K562 (cell line): ENCODE results near the gene DDIT3. TPM values are rescaled to one million over a fixed set of nuclear protein-coding genes. Genes with fewer than 3 reads are reported as not detected.

Experiments
- ATAC-seq: fragments of 200-7000 bp; cut with Tn5 transposase; 3 replicates; pipeline ENCODE4 v1.9.1; 2020; ENCODE audit warnings: moderate library complexity
- BruUV-seq: library from RNA; stranded (reverse); fragments of 400-500 nt; replicated peaks from 2 replicates; lab custom pipeline; 2021; lab: Mats Ljungman, UMichigan
- CTCF ChIA-PET: fragments of 300-600 bp; formaldehyde crosslinking; extraction: SDS; loops from one replicate; lab custom pipeline; 2021; ENCODE audit warnings: low intra/inter-chr PET ratio; lab: Yijun Ruan, JAX
- POLR2A ChIA-PET: fragments of 300-600, 350-650 bp; sonication (Branson Sonifier 250); formaldehyde crosslinking; extraction: SDS; loops from one replicate; lab custom pipeline; 2021; ENCODE audit warnings: antibody characterized with exemption, inconsistent platforms; lab: Yijun Ruan, JAX
- DNase-seq, 4 experiments: peaks; one replicate each; pipeline versions ENCODE4 v3.0.0 to v3.0.0-alpha.2; 2011 to 2018; ENCODE audit warnings: low spot score in 3 of 4, mixed read lengths in 3 of 4; ENCODE audit errors: extremely low read depth in 1 of 4
- FAIRE-seq: peaks from 2 replicates; lab custom pipeline; 2011; peaks lifted over from hg19 to GRCh38; lab: Jason Lieb, UNC
- H2AFZ ChIP-seq: 2 replicates; pipeline ENCODE4 v1.6.0; 2011; ENCODE audit warnings: low read depth, low read length, control low read depth, inconsistent platforms
- H3K27ac ChIP-seq: fragments of 200-600 bp; 3 replicates; pipeline ENCODE4 v1.8.0; 2011; ENCODE audit warnings: low read depth, mild to moderate bottlenecking, control low read depth, inconsistent platforms, low read length, moderate library complexity, mixed read lengths; ENCODE audit errors: extremely low read depth
- H3K27me3 ChIP-seq, 2 experiments: fragments of 300-600 bp in 1 of 2; 2 replicates in 1 of 2; 3 replicates in 1 of 2; pipeline versions ENCODE4 v1.6.0 to v1.8.0; 2011; ENCODE audit warnings: inconsistent platforms in 2 of 2, low read length in 2 of 2, mild to moderate bottlenecking in 1 of 2, mixed read lengths in 1 of 2, moderate library complexity in 1 of 2; ENCODE audit not compliant: control insufficient read depth in 2 of 2, insufficient read depth in 2 of 2
- H3K36me3 ChIP-seq: fragments of 300-600 bp; 3 replicates; pipeline ENCODE4 v1.8.0; 2011; ENCODE audit warnings: mild to moderate bottlenecking, low read length, inconsistent platforms; ENCODE audit not compliant: control insufficient read depth, insufficient read depth
- H3K4me1 ChIP-seq, 2 experiments: fragments of 200-600 bp in 1 of 2; replicated peaks in 1 of 2; 2 replicates in 1 of 2; 3 replicates in 1 of 2; pipeline versions ENCODE4 v1.5.1 to v1.8.0; 2011; ENCODE audit warnings: inconsistent platforms in 2 of 2, low read length in 2 of 2, mild to moderate bottlenecking in 1 of 2, mixed read lengths in 1 of 2, moderate library complexity in 1 of 2; ENCODE audit not compliant: control insufficient read depth in 2 of 2, insufficient read depth in 2 of 2
- H3K4me2 ChIP-seq: 2 replicates; pipeline ENCODE4 v1.6.1; 2011; ENCODE audit warnings: low read length, control low read depth, inconsistent platforms, mixed read lengths; ENCODE audit not compliant: insufficient read depth
- H3K4me3 ChIP-seq: fragments of 200-600 bp; sonication (generic), shearing (Covaris generic); 2 replicates; pipeline ENCODE4 v1.5.1; 2016; ENCODE audit warnings: control low read depth, inconsistent platforms
- H3K79me2 ChIP-seq: fragments of 200-600 bp; 3 replicates; pipeline ENCODE4 v1.8.0; 2011; ENCODE audit warnings: low read length, inconsistent platforms; ENCODE audit not compliant: control insufficient read depth, insufficient read depth
- H3K9ac ChIP-seq, 2 experiments: 2 replicates each; pipeline versions ENCODE4 v1.6.0 to v1.6.1; 2011; ENCODE audit warnings: low read depth in 2 of 2, low read length in 2 of 2, control low read depth in 1 of 2, inconsistent platforms in 1 of 2, mild to moderate bottlenecking in 1 of 2, mixed read lengths in 1 of 2; ENCODE audit not compliant: insufficient read depth in 1 of 2
- H3K9me1 ChIP-seq: one replicate; pipeline ENCODE4 v1.6.0; 2011; ENCODE audit warnings: inconsistent platforms, mild to moderate bottlenecking, low read length, moderate library complexity; ENCODE audit not compliant: control insufficient read depth, insufficient read depth
- H3K9me3 ChIP-seq: replicated peaks from 2 replicates; pipeline ENCODE4 v1.5.1; 2011; ENCODE audit warnings: low read depth, low read length, inconsistent platforms; ENCODE audit not compliant: control insufficient read depth, insufficient read depth
- H4K20me1 ChIP-seq: replicated peaks from 2 replicates; pipeline ENCODE4 v1.6.1; 2011; ENCODE audit warnings: low read length, inconsistent platforms, mixed read lengths; ENCODE audit not compliant: control insufficient read depth, insufficient read depth
- ARID1B ChIP-seq: fragments of 450-650 bp; IDR thresholded peaks from 2 replicates; pipeline ENCODE4 v1.6.1; 2016; ENCODE audit warnings: antibody characterized with exemption, mild to moderate bottlenecking, inconsistent platforms
- KDM2B ChIP-seq: fragments of 250-450 bp; sonication (Bioruptor Pico); IDR thresholded peaks from 2 replicates; pipeline ENCODE4 v1.8.0; 2021; ENCODE audit warnings: mild to moderate bottlenecking, moderate library complexity
- L3MBTL2 ChIP-seq: fragments of 450-650 bp; IDR thresholded peaks from 2 replicates; pipeline ENCODE4 v1.6.1; 2016; ENCODE audit warnings: mild to moderate bottlenecking, moderate library complexity
- MAFG ChIP-seq: fragments of 450-650 bp; conservative IDR thresholded peaks from 2 replicates; pipeline ENCODE4 v1.6.1; 2016; ENCODE audit warnings: missing genetic modification characterization, missing compliant biosample characterization
- NCOA4 ChIP-seq: fragments of 450-650 bp; IDR thresholded peaks from 2 replicates; pipeline ENCODE4 v1.6.1; 2018; ENCODE audit warnings: mild to moderate bottlenecking; ENCODE audit not compliant: partially characterized antibody
- PHTF2 ChIP-seq: fragments of 250-450 bp; sonication (Bioruptor Pico); IDR thresholded peaks from 2 replicates; pipeline ENCODE4 v1.5.0; 2021; ENCODE audit warnings: mild to moderate bottlenecking
- ZFX ChIP-seq: sonication (generic); formaldehyde crosslinking; IDR thresholded peaks from 2 replicates; pipeline ENCODE4 v1.8.0; 2022; ENCODE audit warnings: mild to moderate bottlenecking, missing genetic modification reagents, moderate library complexity
- ZNF445 ChIP-seq: fragments of 250-450 bp; sonication (Bioruptor Pico); IDR thresholded peaks from 2 replicates; pipeline ENCODE4 v1.4.0; 2020; ENCODE audit warnings: low read depth, mild to moderate bottlenecking, moderate library complexity
- WGBS: fragments of 100-300 bp; shearing (Covaris generic); methylation state at CpG from one replicate; pipeline ENCODE4 v1.1.6; 2016; ENCODE audit warnings: low coverage, mixed read lengths; ENCODE audit not compliant: insufficient coverage; ENCODE audit errors: missing lambda C conversion rate; 5-methylcytosine and 5-hydroxymethylcytosine counted together
- in situ Hi-C: fragments of 300-500 bp; cut with MboI; formaldehyde crosslinking; loops from 4 replicates; pipeline ENCODE4 v1.15.0; 2018; ENCODE audit warnings: inconsistent platforms, mixed read lengths
- intact Hi-C: fragments of 100-400 bp; cut with micrococcal nuclease; formaldehyde crosslinking; loops from 2 replicates; pipeline ENCODE4 v1.14.2; 2022
- polyA plus RNA-seq, 8 experiments: library from polyadenylated mRNA; depleted of rRNA in 4 of 8; stranded (reverse) in 5 of 8; unstranded in 3 of 8; fragments of >200 nt; fragmentation: Nextera tagmentation in 2 of 8; fragmentation: Illumina TruSeq in 1 of 8; extraction: Ambion mirVana in 2 of 8; extraction: Trizol in 1 of 8; gene quantifications; 2 replicates each; pipeline versions ENCODE4 v1.2.1 to v1.2.3, GENCODE V29; 2011 to 2014; ENCODE audit warnings: inconsistent platforms in 1 of 8, missing spikeins in 1 of 8
- total RNA-seq, 7 experiments: library from RNA; depleted of rRNA in 6 of 7; stranded (reverse); fragments of >200 nt in 6 of 7; fragmentation: Illumina TruSeq in 2 of 7; extraction: Trizol in 2 of 7; gene quantifications; 2 replicates each; pipeline versions ENCODE4 v1.2.1 to v1.2.3, GENCODE V29; 2011 to 2021; ENCODE audit warnings: low replicate concordance in 1 of 7
- TF ChIP-seq, protein P1 (sequence below): sonication (generic); formaldehyde crosslinking; IDR thresholded peaks from 2 replicates; pipeline ENCODE4 v1.8.1; 2023; ENCODE audit warnings: missing genetic modification reagents, mild to moderate bottlenecking, borderline replicate concordance
- TF ChIP-seq, protein P2 (sequence below): IDR thresholded peaks from 2 replicates; pipeline ENCODE4 v1.6.1; 2011; ENCODE audit not compliant: insufficient read length; ENCODE audit errors: extremely low read depth
- TF ChIP-seq, protein P3 (sequence below): fragments of 250-450 bp; sonication (Bioruptor Pico); IDR thresholded peaks from 2 replicates; pipeline ENCODE4 v1.4.0; 2020; ENCODE audit warnings: borderline replicate concordance
- TF ChIP-seq, protein P4 (sequence below): fragments of 250-450 bp; sonication (Bioruptor Pico); IDR thresholded peaks from 2 replicates; pipeline ENCODE4 v1.8.0; 2022; ENCODE audit warnings: inconsistent platforms, mild to moderate bottlenecking, moderate library complexity, borderline replicate concordance

DDIT3 gene
- total and polyA plus RNA-seq, 9 of the 15 experiments (the other 6 are each of a cell fraction or from before 2014, with no cell fraction given), result 59.1 to 272 (median 89.9) TPM

DNA sequence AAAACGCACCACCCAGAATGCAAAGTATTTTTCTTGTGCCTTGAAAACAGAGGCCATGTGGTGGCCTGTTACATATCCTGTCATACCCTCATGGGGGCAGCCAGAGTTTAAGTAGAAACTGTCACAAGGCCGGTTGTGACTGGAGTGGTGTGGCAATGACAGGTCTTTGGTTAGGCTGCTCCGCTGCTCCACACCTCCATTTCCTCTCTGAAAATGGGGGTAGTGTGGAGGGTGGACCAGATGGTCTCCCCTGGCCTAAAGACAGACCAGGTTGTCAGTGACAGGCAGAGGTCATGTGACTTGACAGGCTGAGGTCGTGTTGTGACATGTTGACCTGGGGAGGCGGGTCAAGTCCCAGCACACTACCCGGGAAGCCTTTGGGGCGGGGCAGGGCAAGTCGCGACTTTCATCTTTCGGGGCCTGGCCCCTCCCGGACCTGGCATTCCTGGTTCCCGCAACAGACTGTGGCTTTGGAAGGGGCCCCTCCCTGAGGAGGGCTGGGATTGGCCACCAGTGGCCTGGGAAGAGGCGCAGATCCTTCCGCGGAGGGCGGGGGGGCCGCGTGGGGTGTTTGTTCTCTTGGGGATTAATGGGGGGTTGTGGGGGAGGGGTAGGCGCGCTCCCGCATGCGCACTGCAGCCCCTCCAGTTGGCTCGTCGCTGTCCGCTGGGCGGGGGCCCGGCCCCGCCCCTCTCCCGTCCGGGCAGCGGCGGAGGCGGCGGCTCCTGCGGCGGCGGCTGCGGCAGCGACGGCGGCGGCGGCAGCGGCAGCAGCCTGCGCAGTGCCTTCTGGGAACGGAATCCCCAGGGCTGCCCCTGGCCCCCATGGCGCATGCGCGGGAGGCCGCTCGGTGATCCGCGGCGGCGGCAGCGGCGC lies 1.9 kb upstream of the DDIT3 start, which contains the start of gene MBD6:
TSS of gene MBD6 (plus strand) at position 814 of the 876 bp plus-strand sequence. CDS start 1,480 bp downstream, outside the sequence.
- in situ Hi-C loops, result no loop called here
- DNase-seq (peak in 2 of 4 experiments; percentile 95 to 96), FAIRE-seq (peak; percentile 93), ATAC-seq (peak; percentile 27)
- Histone ChIP-seq H4K20me1 (peaks cover 29% of the 10 kb centered on the region), H3K27ac (peak within 1 kb of the TSS; percentile 97), H3K4me2 (peak within 1 kb of the TSS; percentile 91), H3K9me1 (peaks cover 2% of the 10 kb centered on the region), H2AFZ (peak within 1 kb of the TSS; percentile 93), H3K36me3 (peaks cover 60% of the 10 kb centered on the region), H3K4me1 (peaks cover 43 to 47% of the 10 kb centered on the region in 2 experiments), H3K9me3 (no peaks in the 10 kb centered on the region), H3K9ac (peak within 1 kb of the TSS; percentile 94 to 97), H3K4me3 (peak within 1 kb of the TSS; percentile 77), H3K79me2 (peaks cover 58% of the 10 kb centered on the region), H3K27me3 (no peaks in the 10 kb centered on the region)
- intact Hi-C loops, result loop anchor here (1.0 to 5.0 kb wide), 5 partner anchors 25 to 215 kb away; partner anchors contain the start of genes AGAP2, DCTN2 and MARS1
- 0% methylated on average over 21 of the region's 57 CpGs for WGBS
- BruUV-seq, result no TSS peak
- CTCF ChIA-PET, result interaction anchor here (0.7 kb wide), 1 partner anchor 11 kb away, joined by 3 read pairs; no protein-coding TSS in a partner anchor
- POLR2A ChIA-PET, result interaction anchor here (10.8 kb wide), 1 partner anchor 17 kb away, joined by 225 read pairs; no protein-coding TSS in a partner anchor
- TF ChIP-seq, protein P1, sequence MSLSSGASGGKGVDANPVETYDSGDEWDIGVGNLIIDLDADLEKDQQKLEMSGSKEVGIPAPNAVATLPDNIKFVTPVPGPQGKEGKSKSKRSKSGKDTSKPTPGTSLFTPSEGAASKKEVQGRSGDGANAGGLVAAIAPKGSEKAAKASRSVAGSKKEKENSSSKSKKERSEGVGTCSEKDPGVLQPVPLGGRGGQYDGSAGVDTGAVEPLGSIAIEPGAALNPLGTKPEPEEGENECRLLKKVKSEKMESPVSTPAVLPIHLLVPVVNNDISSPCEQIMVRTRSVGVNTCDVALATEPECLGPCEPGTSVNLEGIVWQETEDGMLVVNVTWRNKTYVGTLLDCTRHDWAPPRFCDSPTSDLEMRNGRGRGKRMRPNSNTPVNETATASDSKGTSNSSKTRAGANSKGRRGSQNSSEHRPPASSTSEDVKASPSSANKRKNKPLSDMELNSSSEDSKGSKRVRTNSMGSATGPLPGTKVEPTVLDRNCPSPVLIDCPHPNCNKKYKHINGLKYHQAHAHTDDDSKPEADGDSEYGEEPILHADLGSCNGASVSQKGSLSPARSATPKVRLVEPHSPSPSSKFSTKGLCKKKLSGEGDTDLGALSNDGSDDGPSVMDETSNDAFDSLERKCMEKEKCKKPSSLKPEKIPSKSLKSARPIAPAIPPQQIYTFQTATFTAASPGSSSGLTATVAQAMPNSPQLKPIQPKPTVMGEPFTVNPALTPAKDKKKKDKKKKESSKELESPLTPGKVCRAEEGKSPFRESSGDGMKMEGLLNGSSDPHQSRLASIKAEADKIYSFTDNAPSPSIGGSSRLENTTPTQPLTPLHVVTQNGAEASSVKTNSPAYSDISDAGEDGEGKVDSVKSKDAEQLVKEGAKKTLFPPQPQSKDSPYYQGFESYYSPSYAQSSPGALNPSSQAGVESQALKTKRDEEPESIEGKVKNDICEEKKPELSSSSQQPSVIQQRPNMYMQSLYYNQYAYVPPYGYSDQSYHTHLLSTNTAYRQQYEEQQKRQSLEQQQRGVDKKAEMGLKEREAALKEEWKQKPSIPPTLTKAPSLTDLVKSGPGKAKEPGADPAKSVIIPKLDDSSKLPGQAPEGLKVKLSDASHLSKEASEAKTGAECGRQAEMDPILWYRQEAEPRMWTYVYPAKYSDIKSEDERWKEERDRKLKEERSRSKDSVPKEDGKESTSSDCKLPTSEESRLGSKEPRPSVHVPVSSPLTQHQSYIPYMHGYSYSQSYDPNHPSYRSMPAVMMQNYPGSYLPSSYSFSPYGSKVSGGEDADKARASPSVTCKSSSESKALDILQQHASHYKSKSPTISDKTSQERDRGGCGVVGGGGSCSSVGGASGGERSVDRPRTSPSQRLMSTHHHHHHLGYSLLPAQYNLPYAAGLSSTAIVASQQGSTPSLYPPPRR (CRISPR knock-in tag), result peak; percentile 64; the same call in 1 of the 2 replicates
- TF ChIP-seq, protein P2, sequence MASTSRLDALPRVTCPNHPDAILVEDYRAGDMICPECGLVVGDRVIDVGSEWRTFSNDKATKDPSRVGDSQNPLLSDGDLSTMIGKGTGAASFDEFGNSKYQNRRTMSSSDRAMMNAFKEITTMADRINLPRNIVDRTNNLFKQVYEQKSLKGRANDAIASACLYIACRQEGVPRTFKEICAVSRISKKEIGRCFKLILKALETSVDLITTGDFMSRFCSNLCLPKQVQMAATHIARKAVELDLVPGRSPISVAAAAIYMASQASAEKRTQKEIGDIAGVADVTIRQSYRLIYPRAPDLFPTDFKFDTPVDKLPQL, result no peak
- TF ChIP-seq ZFX (CRISPR knock-in tag), result peak; percentile 66
- no peak for TF ChIP-seq ZNF445
- peak; percentile 73 for TF ChIP-seq ARID1B
- TF ChIP-seq, protein P3, sequence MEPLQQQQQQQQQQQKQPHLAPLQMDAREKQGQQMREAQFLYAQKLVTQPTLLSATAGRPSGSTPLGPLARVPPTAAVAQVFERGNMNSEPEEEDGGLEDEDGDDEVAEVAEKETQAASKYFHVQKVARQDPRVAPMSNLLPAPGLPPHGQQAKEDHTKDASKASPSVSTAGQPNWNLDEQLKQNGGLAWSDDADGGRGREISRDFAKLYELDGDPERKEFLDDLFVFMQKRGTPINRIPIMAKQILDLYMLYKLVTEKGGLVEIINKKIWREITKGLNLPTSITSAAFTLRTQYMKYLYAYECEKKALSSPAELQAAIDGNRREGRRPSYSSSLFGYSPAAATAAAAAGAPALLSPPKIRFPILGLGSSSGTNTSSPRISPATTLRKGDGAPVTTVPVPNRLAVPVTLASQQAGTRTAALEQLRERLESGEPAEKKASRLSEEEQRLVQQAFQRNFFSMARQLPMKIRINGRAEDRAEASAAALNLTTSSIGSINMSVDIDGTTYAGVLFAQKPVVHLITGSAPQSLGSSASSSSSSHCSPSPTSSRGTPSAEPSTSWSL (CRISPR knock-in tag), result no peak
- TF ChIP-seq NCOA4, result no peak
- peak; percentile 88 for TF ChIP-seq L3MBTL2
- TF ChIP-seq, protein P4, sequence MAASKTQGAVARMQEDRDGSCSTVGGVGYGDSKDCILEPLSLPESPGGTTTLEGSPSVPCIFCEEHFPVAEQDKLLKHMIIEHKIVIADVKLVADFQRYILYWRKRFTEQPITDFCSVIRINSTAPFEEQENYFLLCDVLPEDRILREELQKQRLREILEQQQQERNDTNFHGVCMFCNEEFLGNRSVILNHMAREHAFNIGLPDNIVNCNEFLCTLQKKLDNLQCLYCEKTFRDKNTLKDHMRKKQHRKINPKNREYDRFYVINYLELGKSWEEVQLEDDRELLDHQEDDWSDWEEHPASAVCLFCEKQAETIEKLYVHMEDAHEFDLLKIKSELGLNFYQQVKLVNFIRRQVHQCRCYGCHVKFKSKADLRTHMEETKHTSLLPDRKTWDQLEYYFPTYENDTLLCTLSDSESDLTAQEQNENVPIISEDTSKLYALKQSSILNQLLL (CRISPR knock-in tag), result no peak
- TF ChIP-seq MAFG (tag), result no peak
- TF ChIP-seq PHTF2 (CRISPR knock-in tag), result no peak
- no peak for TF ChIP-seq KDM2B
